GM12873 (cell line): Measurements from ENCODE around the gene SDC3.
A peak's percentile ranks its signal among the peaks of the same experiment; 100 is the strongest.

Experiments used
- TF ChIP-seq, protein P1 (sequence below): IDR thresholded peaks from 2 replicates; pipeline ENCODE4 v1.5.1; 2012; ENCODE audit warnings: low read depth, mild to moderate bottlenecking, moderate library complexity, low read length, control low read depth; ENCODE audit not compliant: insufficient read depth; ENCODE audit errors: missing control alignments

Gene SDC3

DNA sequence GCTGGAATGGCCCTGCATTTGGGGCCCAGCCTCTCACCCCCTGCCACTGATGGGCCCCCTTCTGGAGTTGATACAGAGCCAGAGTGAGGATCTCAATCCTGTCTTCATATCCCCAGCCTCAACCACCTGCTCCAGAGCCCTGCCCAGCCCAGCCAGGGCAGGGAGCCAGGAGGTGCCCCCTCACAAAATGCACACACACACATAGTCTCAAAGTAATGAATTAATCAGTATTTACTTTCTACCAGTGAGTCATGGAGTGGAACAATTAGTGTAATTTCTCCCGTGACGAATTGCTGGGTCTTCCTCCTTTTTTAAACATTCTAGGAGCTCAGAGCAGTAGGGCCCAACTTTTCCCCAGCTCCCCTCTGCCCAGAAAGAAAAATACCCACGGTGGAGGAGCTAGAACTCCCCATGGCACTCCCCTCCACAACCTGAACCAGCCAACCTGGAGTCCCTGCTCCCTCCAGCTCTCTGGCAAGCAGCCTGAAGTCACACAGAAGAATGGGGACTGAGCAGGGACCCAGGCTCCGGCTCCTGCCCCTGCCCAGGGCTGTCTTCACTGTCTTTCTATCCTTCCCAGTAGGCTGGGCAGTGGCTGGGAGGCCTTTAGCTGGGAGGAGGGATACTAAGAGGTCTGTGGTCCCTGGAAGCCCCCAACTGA lies 29.3 kb downstream of the SDC3 start:
- TF ChIP-seq, protein P1, sequence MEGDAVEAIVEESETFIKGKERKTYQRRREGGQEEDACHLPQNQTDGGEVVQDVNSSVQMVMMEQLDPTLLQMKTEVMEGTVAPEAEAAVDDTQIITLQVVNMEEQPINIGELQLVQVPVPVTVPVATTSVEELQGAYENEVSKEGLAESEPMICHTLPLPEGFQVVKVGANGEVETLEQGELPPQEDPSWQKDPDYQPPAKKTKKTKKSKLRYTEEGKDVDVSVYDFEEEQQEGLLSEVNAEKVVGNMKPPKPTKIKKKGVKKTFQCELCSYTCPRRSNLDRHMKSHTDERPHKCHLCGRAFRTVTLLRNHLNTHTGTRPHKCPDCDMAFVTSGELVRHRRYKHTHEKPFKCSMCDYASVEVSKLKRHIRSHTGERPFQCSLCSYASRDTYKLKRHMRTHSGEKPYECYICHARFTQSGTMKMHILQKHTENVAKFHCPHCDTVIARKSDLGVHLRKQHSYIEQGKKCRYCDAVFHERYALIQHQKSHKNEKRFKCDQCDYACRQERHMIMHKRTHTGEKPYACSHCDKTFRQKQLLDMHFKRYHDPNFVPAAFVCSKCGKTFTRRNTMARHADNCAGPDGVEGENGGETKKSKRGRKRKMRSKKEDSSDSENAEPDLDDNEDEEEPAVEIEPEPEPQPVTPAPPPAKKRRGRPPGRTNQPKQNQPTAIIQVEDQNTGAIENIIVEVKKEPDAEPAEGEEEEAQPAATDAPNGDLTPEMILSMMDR: no peak

DNA sequence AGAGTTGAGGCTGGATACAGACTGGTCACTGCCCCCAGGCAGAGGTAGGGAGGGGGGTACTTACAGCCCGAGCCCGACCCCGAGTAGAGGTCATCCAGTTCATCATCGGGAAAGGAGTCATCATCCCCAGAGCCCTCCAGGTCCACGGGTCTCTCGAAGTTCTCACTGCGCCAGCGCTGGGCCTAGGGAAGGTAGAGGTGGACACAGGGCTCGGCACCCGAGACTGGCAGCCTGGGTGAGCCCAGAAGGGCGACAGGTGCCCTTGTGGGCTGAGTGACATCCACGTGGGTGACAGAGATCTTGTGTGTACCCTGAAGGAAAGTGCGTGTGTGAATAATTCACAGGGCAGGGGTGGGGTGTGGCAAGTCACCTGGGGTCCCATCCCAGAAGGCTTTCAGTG lies 30.0 kb downstream of the SDC3 start:
- TF ChIP-seq, protein P1: no peak

DNA sequence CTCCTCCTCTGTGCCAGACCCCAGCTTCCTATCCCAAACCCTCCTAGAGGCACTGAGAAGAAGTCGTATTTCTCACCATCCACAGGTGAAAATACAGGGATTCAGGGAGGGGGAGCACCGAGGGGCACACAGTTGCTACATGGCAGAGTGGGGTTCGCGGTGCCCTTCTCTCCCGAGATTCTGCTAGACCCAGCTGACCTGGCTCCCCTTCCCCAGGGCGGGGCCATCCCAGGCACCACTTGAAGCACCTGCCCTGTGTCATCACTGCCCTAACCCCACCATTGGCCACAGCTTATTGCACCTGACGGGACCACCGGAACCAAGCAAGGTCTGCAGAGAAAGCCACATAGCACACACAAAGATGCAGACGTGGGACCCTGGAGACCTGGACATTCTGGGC lies 30.5 kb downstream of the SDC3 start:
- TF ChIP-seq, protein P1: no peak

DNA sequence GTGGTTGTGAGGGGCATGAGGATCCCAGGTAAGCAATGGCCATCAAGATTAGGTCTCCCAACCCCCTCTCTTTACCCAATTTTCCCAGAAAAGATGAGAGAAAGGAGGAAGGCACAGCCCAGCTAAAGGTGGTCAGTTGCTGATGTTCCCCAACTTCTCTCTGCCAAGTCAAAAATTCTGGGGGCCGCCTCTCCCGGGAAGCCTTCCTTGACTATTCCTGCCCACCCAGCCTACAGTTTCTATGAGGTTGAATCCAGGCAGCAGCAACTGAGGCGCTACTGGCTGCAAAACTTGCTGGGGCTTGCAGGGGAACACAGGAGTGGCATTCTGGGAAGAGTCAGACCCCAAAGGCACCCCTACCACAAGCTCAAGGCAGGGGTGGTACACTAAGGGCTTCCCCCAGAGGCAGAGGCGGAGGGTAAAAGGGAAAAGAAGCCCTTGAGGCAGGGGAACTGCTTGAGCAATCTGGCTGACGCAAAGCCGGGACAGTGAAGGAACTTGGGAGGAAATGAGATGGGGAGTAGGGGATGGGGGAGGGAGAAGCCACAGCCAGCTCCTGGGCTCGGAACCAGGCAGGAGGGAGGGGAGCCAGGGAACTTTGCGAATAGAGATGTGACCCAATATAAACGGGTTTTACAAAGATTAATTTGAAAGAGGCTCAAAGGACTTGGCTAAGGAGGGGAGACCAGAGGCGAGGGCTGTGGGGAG lies 31.2 kb downstream of the SDC3 start:
- TF ChIP-seq, protein P1: no peak

DNA sequence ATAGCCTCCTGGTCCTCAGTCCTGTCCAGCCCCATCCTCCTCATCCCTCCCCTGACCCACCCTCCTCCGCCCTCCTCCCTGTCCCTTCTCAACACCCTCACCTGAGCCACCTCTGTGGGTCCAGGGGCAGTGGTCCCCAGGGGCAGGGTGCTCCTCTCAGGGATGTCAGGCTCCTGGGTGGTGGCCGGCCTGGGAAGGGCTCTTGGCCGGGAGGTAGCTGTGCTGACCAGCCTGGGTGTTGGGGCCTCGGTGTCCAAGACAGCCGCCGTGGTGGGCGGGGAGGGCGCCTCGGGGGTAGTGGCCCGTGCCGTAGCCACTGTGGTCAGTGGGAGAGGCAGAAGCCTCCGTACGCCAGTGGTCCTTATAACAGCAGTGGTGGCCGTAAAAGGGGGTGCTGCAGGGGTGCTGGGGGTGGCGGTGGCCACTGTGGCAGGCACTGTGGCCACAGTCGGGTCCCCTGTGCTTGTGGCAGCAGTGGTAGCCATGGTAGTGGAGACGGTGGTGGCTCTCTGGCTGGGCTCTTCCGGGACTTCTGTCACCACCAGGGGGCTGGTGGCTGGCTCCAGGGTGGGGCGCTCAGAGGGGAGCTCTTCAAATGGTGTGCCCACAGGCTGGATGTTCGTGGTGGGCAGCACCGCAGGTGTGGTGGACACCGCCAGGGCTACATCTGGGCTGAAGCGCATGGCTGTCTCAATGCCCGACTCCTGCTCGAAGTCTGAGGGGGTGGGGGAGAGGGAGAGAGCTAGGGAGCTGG lies 31.9 kb downstream of the SDC3 start:
- TF ChIP-seq, protein P1: peak; percentile 16

DNA sequence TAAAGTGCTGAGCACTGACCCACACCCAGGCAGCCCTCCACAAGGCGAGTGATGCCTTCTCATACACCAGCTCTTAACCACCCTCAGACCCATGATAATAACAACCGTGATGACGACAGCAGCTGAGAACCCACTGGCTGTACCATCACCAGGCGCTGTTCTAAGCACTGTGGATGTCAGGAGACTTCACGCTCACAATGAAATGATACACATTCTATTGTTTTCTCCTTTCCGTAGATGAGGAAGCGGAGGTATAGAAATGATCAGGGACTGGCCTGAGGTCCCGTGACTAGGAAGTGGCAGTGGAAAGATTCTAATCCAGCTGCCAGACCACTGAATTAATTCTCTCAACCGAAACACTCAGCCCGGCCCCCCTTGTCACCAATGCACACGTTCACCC lies 32.6 kb downstream of the SDC3 start:
- TF ChIP-seq, protein P1: no peak

DNA sequence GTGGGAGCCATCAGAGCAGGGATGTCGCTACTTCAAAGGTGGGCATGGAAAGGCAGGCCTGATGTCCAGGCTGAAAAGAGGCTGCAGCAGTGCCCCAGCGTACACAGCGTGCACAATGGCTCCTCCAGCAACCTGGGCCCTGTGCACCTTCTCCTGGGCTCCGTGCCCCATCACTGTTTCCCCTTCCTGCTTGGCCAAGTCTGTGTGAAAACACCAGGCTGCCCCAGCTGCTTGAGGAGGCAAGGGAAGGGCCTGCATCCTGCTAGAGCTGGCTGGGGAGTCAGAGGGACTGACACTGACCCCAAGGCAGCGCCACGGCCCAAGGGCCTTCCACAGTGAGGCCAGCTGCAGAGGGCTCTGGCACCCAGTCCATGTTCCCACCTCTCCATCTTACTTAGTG lies 33.4 kb downstream of the SDC3 start:
- TF ChIP-seq, protein P1: no peak
